ENCODE results near the gene FRAT1. TPM values are rescaled to one million over a fixed set of nuclear protein-coding genes. Genes with fewer than 3 reads are reported as not detected.

FRAT1 gene
- total and polyA plus RNA-seq, 2 of the 4 experiments (the other 2 are of a cell fraction), result 0.54 to 0.89 TPM

GRCh38 chr10:97366572-97366971, 47.5 kb downstream of the FRAT1 start:
- no peak overlapping the region for H3K27ac ChIP-seq (ENCODE audit: insufficient read depth, low read length)
- H3K36me3 ChIP-seq (ENCODE audit: control insufficient read depth, insufficient read depth, low read length), result peaks cover 49% of the 10 kb centered on the region
- no peak overlapping the region for H2BK5ac ChIP-seq (ENCODE audit: low read depth, low read length, poor library complexity, severe bottlenecking)

More at GRCh38 chr10:97366572-97366971, 47.5 kb downstream of the FRAT1 start:
- Histone ChIP-seq H2AK5ac (ENCODE audit: low read depth, low read length) (no peak overlapping the region), H3K18ac (ENCODE audit: low read depth, low read length) (no peak overlapping the region), H3K9ac (ENCODE audit: low read depth, low read length) (no peak overlapping the region), H3K4ac (ENCODE audit: low read depth, low read length) (no peak overlapping the region), H3K79me1 (ENCODE audit: low read depth in 1 of 2, low read length in 2 of 2) (no peaks in the 10 kb centered on the region), H2AK9ac (replicated peaks; ENCODE audit: low read depth, low read length, poor library complexity) (no peak overlapping the region), H3K4me3 (ENCODE audit: insufficient read depth, low read depth, low read length) (no peak overlapping the region), H2BK120ac (ENCODE audit: low read depth, low read length) (no peak overlapping the region), H3K56ac (ENCODE audit: extremely low read depth, insufficient read depth, low read length) (no peak overlapping the region), H2BK20ac (ENCODE audit: low read depth, low read length) (no peak overlapping the region), H2BK15ac (ENCODE audit: low read depth, low read length) (no peak overlapping the region), H4K5ac (ENCODE audit: low read depth, low read length) (no peak overlapping the region), H3K14ac (replicated peaks; ENCODE audit: low read depth, low read length) (no peak overlapping the region), H3K27me3 (ENCODE audit: control insufficient read depth, insufficient read depth, low read length) (no peaks in the 10 kb centered on the region), H2AFZ (replicated peaks; ENCODE audit: low read length, poor library complexity) (no peak overlapping the region), H4K91ac (ENCODE audit: insufficient read depth, low read depth, low read length) (no peak overlapping the region), H3K9me1 (ENCODE audit: insufficient read depth, low read length) (no peaks in the 10 kb centered on the region), H3K9me3 (ENCODE audit: control insufficient read depth, insufficient read depth, low read length) (no peaks in the 10 kb centered on the region), H3K4me2 (ENCODE audit: low read depth, low read length) (no peak overlapping the region), H3K23ac (ENCODE audit: low read depth, low read length) (no peak overlapping the region), H3K4me1 (ENCODE audit: control insufficient read depth, insufficient read depth, low read length) (no peaks in the 10 kb centered on the region), H4K8ac (ENCODE audit: low read depth in 2 of 2, low read length in 2 of 2) (no peak overlapping the region), H4K20me1 (ENCODE audit: insufficient read depth, low read length) (no peaks in the 10 kb centered on the region; the same call in 1 of the 2 replicates)
- TF ChIP-seq RFX5 (IDR thresholded peaks at IDR 0.05; ENCODE audit: low read depth, low read length) (no peak), MAFK (IDR thresholded peaks at IDR 0.05; ENCODE audit: low read depth, low read length) (no peak), RAD21 (IDR thresholded peaks at IDR 0.05; ENCODE audit: low read length) (no peak), RCOR1 (IDR thresholded peaks at IDR 0.05; ENCODE audit: insufficient replicate concordance, low read length) (no peak), MAZ (IDR thresholded peaks at IDR 0.05; ENCODE audit: borderline replicate concordance, low read depth, low read length) (no peak), POLR2A (IDR thresholded peaks at IDR 0.05; ENCODE audit: low read depth, low read length) (no peak), CHD1 (IDR thresholded peaks at IDR 0.05; ENCODE audit: low read depth, low read length) (no peak), USF2 (IDR thresholded peaks at IDR 0.05; ENCODE audit: low read depth, low read length) (no peak), FOS (IDR thresholded peaks at IDR 0.05; ENCODE audit: low read depth, low read length) (no peak), MXI1 (IDR thresholded peaks at IDR 0.05; ENCODE audit: borderline replicate concordance, low read depth, low read length) (no peak), SMC3 (IDR thresholded peaks at IDR 0.05; ENCODE audit: low read depth, low read length) (no peak), CEBPB (IDR thresholded peaks at IDR 0.05; ENCODE audit: low read depth, low read length) (no peak), CTCF (conservative IDR thresholded peaks at IDR 0.05; ENCODE audit: low read depth, low read length) (no peak), NFE2L2 (IDR thresholded peaks at IDR 0.05; ENCODE audit: low read depth, low read length) (no peak), ELK1 (IDR thresholded peaks at IDR 0.05; ENCODE audit: borderline replicate concordance, low read depth, low read length) (no peak), BHLHE40 (IDR thresholded peaks at IDR 0.05; ENCODE audit: low read depth, low read length) (no peak)
- DNase-seq, result no peak
- no TSS peak for BruUV-seq (replicated peaks)
- ChIA-PET POLR2A (ENCODE audit: unreplicated experiment) (no interaction called here), CTCF (no interaction called here)
- intact Hi-C loops (cut with micrococcal nuclease), result no loop called here
- dilution Hi-C loops (cut with HindIII; ENCODE audit: low sequenced_read_pairs, unreplicated experiment), result no loop called here
- 100% methylated on average over 5 of the region's 11 CpGs; no CpG with 5 or more reads in 1 of the 2 experiments for WGBS, 2 experiments (ENCODE audit: extremely low coverage in 2 of 2, insufficient read length in 1 of 2)
- ATAC-seq (ENCODE audit: low read depth), result no peak
- in situ Hi-C loops (cut with MboI; ENCODE audit: low sequenced_read_pairs), result no loop called here

Data from IMR-90 (cell line).